HepG2 (cell line): ENCODE results near the gene ACOXL. TPM values are rescaled to one million over a fixed set of nuclear protein-coding genes. Genes with fewer than 3 reads are reported as not detected.

Experiments
- ATAC-seq: fragments of 200-7000 bp; cut with Tn5 transposase; 3 replicates; pipeline ENCODE4 v1.9.1; 2020; ENCODE audit warnings: mild to moderate bottlenecking, moderate library complexity
- BruUV-seq: library from RNA; stranded (reverse); fragments of 400-500 nt; replicated peaks from 2 replicates; lab custom pipeline; 2021; lab: Mats Ljungman, UMichigan
- CTCF ChIA-PET: fragments of 300-600 bp; formaldehyde crosslinking; extraction: SDS; loops from one replicate; lab custom pipeline; 2021; ENCODE audit warnings: low total read pairs, inconsistent platforms, low intra/inter-chr PET ratio; lab: Yijun Ruan, JAX
- POLR2A ChIA-PET: fragments of 350-600 bp; sonication (Branson Sonifier 250); formaldehyde crosslinking; loops from one replicate; lab custom pipeline; 2020; ENCODE audit warnings: antibody characterized with exemption, inconsistent platforms; lab: Yijun Ruan, JAX
- DNase-seq: peaks from one replicate; pipeline ENCODE4 v3.0.0-alpha.2; 2015; ENCODE audit warnings: low spot score
- FAIRE-seq: peaks from 3 replicates; lab custom pipeline; 2011; peaks lifted over from hg19 to GRCh38; lab: Jason Lieb, UNC
- H2AFZ ChIP-seq: one replicate; pipeline ENCODE4 v1.6.1; 2011; ENCODE audit warnings: low read length, inconsistent platforms
- H3K27ac ChIP-seq: fragments of 300-600 bp; 3 replicates; pipeline ENCODE4 v1.8.0; 2011; ENCODE audit warnings: mixed run types, mild to moderate bottlenecking, mixed read lengths, low read length, inconsistent platforms; ENCODE audit not compliant: insufficient read depth; ENCODE audit errors: extremely low read length
- H3K27me3 ChIP-seq, 2 experiments: fragments of 200-600 bp in 1 of 2; 2 replicates in 1 of 2; 3 replicates in 1 of 2; pipeline versions ENCODE4 v1.6.0 to v1.8.0; 2011; ENCODE audit warnings: low read length in 2 of 2, mild to moderate bottlenecking in 2 of 2, moderate library complexity in 2 of 2, inconsistent platforms in 1 of 2; ENCODE audit not compliant: insufficient read depth in 2 of 2, control insufficient read depth in 1 of 2
- H3K36me3 ChIP-seq, 2 experiments: fragments of 200-600 bp in 1 of 2; replicated peaks in 1 of 2; 2 replicates in 1 of 2; 3 replicates in 1 of 2; pipeline versions ENCODE4 v1.5.1 to v1.8.0; 2011; ENCODE audit warnings: low read length in 2 of 2, inconsistent platforms in 1 of 2; ENCODE audit not compliant: insufficient read depth in 2 of 2, control insufficient read depth in 1 of 2
- H3K4me1 ChIP-seq: 2 replicates; pipeline ENCODE4 v1.5.1; 2012; ENCODE audit warnings: low read length, inconsistent platforms; ENCODE audit not compliant: insufficient read depth
- H3K4me2 ChIP-seq: 2 replicates; pipeline ENCODE4 v1.6.0; 2011; ENCODE audit warnings: low read depth, low read length, inconsistent platforms
- H3K4me3 ChIP-seq, 3 experiments: fragments of 200-600 bp in 1 of 3; sonication (generic), shearing (Covaris generic) in 1 of 3; replicated peaks in 1 of 3; 2 replicates each; pipeline ENCODE4 v1.5.1; 2011 to 2016; ENCODE audit warnings: low read length in 3 of 3, inconsistent platforms in 2 of 3, low read depth in 2 of 3, mild to moderate bottlenecking in 2 of 3, control low read depth in 1 of 3, mixed read lengths in 1 of 3; ENCODE audit not compliant: insufficient read depth in 1 of 3
- H3K79me2 ChIP-seq: one replicate; pipeline ENCODE4 v1.6.1; 2011; ENCODE audit warnings: low read length, inconsistent platforms; ENCODE audit not compliant: insufficient read depth
- H3K9ac ChIP-seq: 2 replicates; pipeline ENCODE4 v1.6.0; 2011; ENCODE audit warnings: mild to moderate bottlenecking, low read depth, low read length, inconsistent platforms; ENCODE audit not compliant: insufficient read depth
- H3K9me3 ChIP-seq: 2 replicates; pipeline ENCODE4 v1.5.1; 2012; ENCODE audit warnings: mild to moderate bottlenecking, low read length
- H4K20me1 ChIP-seq: 2 replicates; pipeline ENCODE4 v1.6.0; 2011; ENCODE audit warnings: inconsistent platforms, mild to moderate bottlenecking, low read length, moderate library complexity; ENCODE audit not compliant: insufficient read depth
- CBX2 ChIP-seq, 2 experiments: fragments of 200-600 bp in 1 of 2; sonication (generic); formaldehyde crosslinking in 1 of 2; IDR thresholded peaks; 2 replicates each; pipeline versions ENCODE4 v1.7.0 to v1.8.1; 2018 to 2022; ENCODE audit warnings: low read depth in 2 of 2, low read length in 1 of 2, mild to moderate bottlenecking in 1 of 2, missing genetic modification reagents in 1 of 2
- CC2D1A ChIP-seq: sonication (generic); formaldehyde crosslinking; IDR thresholded peaks from 2 replicates; pipeline ENCODE4 v1.8.1; 2023; ENCODE audit warnings: mild to moderate bottlenecking, missing genetic modification reagents
- ESRRA ChIP-seq: sonication (generic); formaldehyde crosslinking; IDR thresholded peaks from 2 replicates; pipeline ENCODE4 v1.5.1; 2020; ENCODE audit warnings: mild to moderate bottlenecking, low read depth, missing genetic modification reagents
- FOXC1 ChIP-seq: sonication (generic); formaldehyde crosslinking; IDR thresholded peaks from 2 replicates; pipeline ENCODE4 v1.8.0; 2022; ENCODE audit warnings: mild to moderate bottlenecking, missing genetic modification reagents, borderline replicate concordance
- HDAC2 ChIP-seq: sonication (generic); formaldehyde crosslinking; IDR thresholded peaks from 2 replicates; pipeline ENCODE4 v1.4.0; 2020; ENCODE audit warnings: missing genetic modification reagents
- HNRNPK ChIP-seq: fragments of 200-400 bp; formaldehyde crosslinking; IDR thresholded peaks from 2 replicates; pipeline ENCODE4 v1.6.1; 2018; ENCODE audit warnings: low read length, low read depth, moderate library complexity, mild to moderate bottlenecking; ENCODE audit not compliant: poor library complexity, severe bottlenecking
- HOXA7 ChIP-seq: sonication (generic); formaldehyde crosslinking; IDR thresholded peaks from 2 replicates; pipeline ENCODE4 v1.8.1; 2022; ENCODE audit warnings: mild to moderate bottlenecking, missing genetic modification reagents, moderate library complexity
- PHF5A ChIP-seq: IDR thresholded peaks from one replicate; pipeline ENCODE4 v1.6.1; 2018; ENCODE audit warnings: low read depth, missing genetic modification reagents; ENCODE audit not compliant: unreplicated experiment
- SCMH1 ChIP-seq: sonication (generic); formaldehyde crosslinking; IDR thresholded peaks from 2 replicates; pipeline ENCODE4 v1.9.0; 2021; ENCODE audit warnings: missing genetic modification reagents, mild to moderate bottlenecking, borderline replicate concordance
- SNAPC5 ChIP-seq: sonication (generic); formaldehyde crosslinking; IDR thresholded peaks from 2 replicates; pipeline ENCODE4 v1.8.1; 2023; ENCODE audit warnings: mild to moderate bottlenecking, missing genetic modification reagents, borderline replicate concordance
- SRSF1 ChIP-seq: fragments of 200-400 bp; formaldehyde crosslinking; optimal IDR thresholded peaks from 2 replicates; pipeline ENCODE3; 2017; ENCODE audit warnings: mild to moderate bottlenecking, low read depth, low read length, moderate library complexity
- THYN1 ChIP-seq: sonication (generic); formaldehyde crosslinking; IDR thresholded peaks from 2 replicates; pipeline ENCODE4 v1.8.1; 2023; ENCODE audit warnings: low read depth, mild to moderate bottlenecking, moderate library complexity, missing genetic modification reagents, borderline replicate concordance
- TOE1 ChIP-seq: sonication (generic); formaldehyde crosslinking; IDR thresholded peaks from 2 replicates; pipeline ENCODE4 v1.4.0; 2020; ENCODE audit warnings: mild to moderate bottlenecking, missing genetic modification reagents
- ZBTB34 ChIP-seq: sonication (generic); formaldehyde crosslinking; IDR thresholded peaks from 2 replicates; pipeline ENCODE4 v1.8.0; 2022; ENCODE audit warnings: mild to moderate bottlenecking, missing genetic modification reagents
- ZBTB7A ChIP-seq: sonication (generic); formaldehyde crosslinking; IDR thresholded peaks from 2 replicates; pipeline ENCODE4 v1.8.0; 2022; ENCODE audit warnings: mild to moderate bottlenecking, missing genetic modification reagents
- ZNF18 ChIP-seq: sonication (generic); formaldehyde crosslinking; IDR thresholded peaks from 2 replicates; pipeline ENCODE4 v1.8.0; 2022; ENCODE audit warnings: mild to moderate bottlenecking, missing genetic modification reagents; ENCODE audit not compliant: insufficient replicate concordance
- ZNF34 ChIP-seq: sonication (generic); formaldehyde crosslinking; IDR thresholded peaks from 2 replicates; pipeline ENCODE4 v1.4.0; 2020; ENCODE audit warnings: mild to moderate bottlenecking, missing genetic modification reagents, borderline replicate concordance
- ZNF484 ChIP-seq: sonication (generic); formaldehyde crosslinking; IDR thresholded peaks from 2 replicates; pipeline ENCODE4 v1.5.1; 2020; ENCODE audit warnings: mild to moderate bottlenecking, low read depth, missing genetic modification reagents, borderline replicate concordance
- WGBS: methylation state at CpG from one replicate; pipeline ENCODE4 v1.1.6; 2017; ENCODE audit warnings: low lambda C conversion rate; 5-methylcytosine and 5-hydroxymethylcytosine counted together
- in situ Hi-C: cut with HindIII; loops from 2 replicates; pipeline ENCODE4 v1.10.0; 2017; ENCODE audit warnings: low pct_unique_long_range_greater_than_20kb; ENCODE audit not compliant: extremely low pct_ligation_motif_present
- intact Hi-C: fragments of 100-400 bp; cut with micrococcal nuclease; formaldehyde crosslinking; loops from one replicate; pipeline ENCODE4 v1.10.0; 2022; ENCODE audit not compliant: unreplicated experiment
- polyA plus RNA-seq, 8 experiments: library from polyadenylated mRNA; depleted of rRNA in 3 of 8; stranded (reverse) in 7 of 8; unstranded in 1 of 8; fragments of >200 nt; fragmentation: Illumina TruSeq in 4 of 8; extraction: Trizol in 4 of 8; gene quantifications; 2 replicates each; pipeline versions ENCODE4 v1.2.1 to v1.2.3, GENCODE V29; 2011 to 2016; ENCODE audit warnings: low read depth in 4 of 8, missing spikeins in 1 of 8, mixed read lengths in 1 of 8; ENCODE audit not compliant: insufficient read depth in 1 of 8
- total RNA-seq, 5 experiments: library from RNA; depleted of rRNA; stranded (reverse); fragments of >200 nt; fragmentation: Illumina TruSeq; extraction: Trizol; gene quantifications; 2 replicates each; pipeline ENCODE4 v1.2.3, GENCODE V29; 2016; ENCODE audit warnings: low read depth in 1 of 5

ACOXL gene
- total and polyA plus RNA-seq, 2 of the 13 experiments (the other 11 are each of a cell fraction or from before 2014, with no cell fraction given) = not detected

GRCh38 chr2:111123751-111124150 lies 391.4 kb downstream of the ACOXL start:
- Histone ChIP-seq H3K79me2 (peaks cover 57% of the 10 kb centered on the region), H2AFZ (no peak overlapping the region), H3K9me3 (no peaks in the 10 kb centered on the region), H3K36me3 (peaks cover 11 to 45% of the 10 kb centered on the region in 2 experiments), H3K27ac (no peak overlapping the region), H3K4me3 (peak overlapping the region in 2 of 3 experiments; percentile 86 to 93; a peak in 3 of 6 replicates), H3K4me2 (peak overlapping the region; percentile 85), H3K27me3 (no peaks in the 10 kb centered on the region; a peak in 1 of 5 replicates), H3K9ac (peak overlapping the region; percentile 92), H3K4me1 (peaks cover 45% of the 10 kb centered on the region), H4K20me1 (0 out of 2 replicates have a peak, but pooled peaks cover 4% of the 10 kb centered on the region)
- no TSS peak for BruUV-seq
- POLR2A ChIA-PET = interaction anchor here (1.3 kb wide), 1 partner anchor 9 kb away, joined by 3 read pairs; no protein-coding TSS in a partner anchor
- ATAC-seq (no peak), DNase-seq (no peak), FAIRE-seq (no peak)
- TF ChIP-seq SRSF1 (no peak), SNAPC5 (CRISPR knock-in tag) (no peak), HNRNPK (no peak), ZNF34 (CRISPR knock-in tag) (no peak), THYN1 (CRISPR knock-in tag) (no peak), SCMH1 (CRISPR knock-in tag) (no peak), HDAC2 (CRISPR knock-in tag) (no peak), ESRRA (no peak), FOXC1 (no peak), PHF5A (CRISPR knock-in tag) (no peak), ZBTB7A (no peak), TOE1 (CRISPR knock-in tag) (no peak), ZNF18 (CRISPR knock-in tag) (no peak), ZBTB34 (CRISPR knock-in tag) (no peak), CBX2 (IDR thresholded peaks at IDR 0.05; ENCODE audit: low read depth, low read length) (no peak), CBX2 (CRISPR knock-in tag; IDR thresholded peaks at IDR 0.05; ENCODE audit: low read depth) (no peak), ZNF484 (CRISPR knock-in tag) (no peak), CC2D1A (no peak), HOXA7 (CRISPR knock-in tag) (no peak)
- WGBS = 85% methylated on average over 7 of the region's 7 CpGs
- CTCF ChIA-PET = no interaction called here
- intact Hi-C loops (loop anchor here (2.0 to 10.0 kb wide), 2 partner anchors 13 to 451 kb away; no protein-coding TSS in a partner anchor), in situ Hi-C loops (no loop called here)
